Lung (tissue), 12 donors: ENCODE data around the gene CSNK1G3. TPM values are rescaled to one million over a fixed set of nuclear protein-coding genes. Genes with fewer than 3 reads are reported as not detected.
A peak's percentile ranks its signal among the peaks of the same experiment; 100 is the strongest.

Source experiments
- ATAC-seq: fragments of 200-7000 bp; cut with Tn5 transposase; one replicate; pipeline ENCODE4 v1.9.1; 2020; ENCODE audit warnings: moderate number of reproducible peaks; ENCODE audit not compliant: insufficient read depth, low FRiP score
- DNase-seq, 3 donors: peaks; one replicate each; pipeline ENCODE4 v3.0.0-alpha.2; 2013 to 2017
- H3K27ac ChIP-seq, 2 donors: one replicate each; pipeline ENCODE4 v1.5.1; 2013; ENCODE audit warnings: mild to moderate bottlenecking in 2 of 2, moderate library complexity in 2 of 2, control low read depth in 1 of 2, inconsistent platforms in 1 of 2, low read depth in 1 of 2, low read length in 1 of 2
- H3K27me3 ChIP-seq, 3 donors: one replicate each; pipeline ENCODE4 v1.5.1; 2013; ENCODE audit warnings: low read length in 2 of 3; ENCODE audit not compliant: control insufficient read depth in 3 of 3, insufficient read depth in 3 of 3
- H3K36me3 ChIP-seq, 4 donors: one replicate each; pipeline ENCODE4 v1.5.1; 2013; ENCODE audit warnings: low read length in 4 of 4, mild to moderate bottlenecking in 1 of 4, moderate library complexity in 1 of 4; ENCODE audit not compliant: control insufficient read depth in 4 of 4, insufficient read depth in 4 of 4
- H3K4me1 ChIP-seq, 5 donors: one replicate each; pipeline ENCODE4 v1.5.1; 2013; ENCODE audit warnings: low read length in 5 of 5, mild to moderate bottlenecking in 2 of 5, moderate library complexity in 1 of 5; ENCODE audit not compliant: control insufficient read depth in 5 of 5, insufficient read depth in 5 of 5
- H3K4me3 ChIP-seq: one replicate; pipeline ENCODE4 v1.5.1; 2013; ENCODE audit warnings: mild to moderate bottlenecking, control low read depth, moderate library complexity
- H3K9ac ChIP-seq, 2 donors: one replicate each; pipeline ENCODE4 v1.5.1; 2013; ENCODE audit warnings: low read length in 2 of 2, control low read depth in 1 of 2; ENCODE audit not compliant: insufficient read depth in 1 of 2
- H3K9me3 ChIP-seq, 4 donors: one replicate each; pipeline ENCODE4 v1.5.1; 2013; ENCODE audit warnings: low read length in 3 of 4, mild to moderate bottlenecking in 1 of 4, moderate library complexity in 1 of 4; ENCODE audit not compliant: control insufficient read depth in 4 of 4, insufficient read depth in 3 of 4
- CTCF ChIP-seq: IDR thresholded peaks from 2 replicates; pipeline ENCODE4 v1.5.1; 2012; ENCODE audit warnings: mild to moderate bottlenecking; ENCODE audit errors: control extremely low read depth, extremely low read depth
- WGBS, 2 donors: extraction: QIAGEN DNeasy Blood & Tissue Kit; methylation state at CpG; one replicate each; pipeline ENCODE4 v1.1.7; 2013; 5-methylcytosine and 5-hydroxymethylcytosine counted together
- polyA plus RNA-seq, 2 donors: library from polyadenylated mRNA; stranded (reverse); fragments of 200-250 nt; gene quantifications; one replicate each; pipeline ENCODE4 v1.2.1, GENCODE V29; 2013
- total RNA-seq, 2 donors: library from RNA; depleted of rRNA in 1 of 2; stranded (reverse); fragments of >200 nt in 1 of 2; gene quantifications; one replicate each; pipeline ENCODE4 v1.2.1, GENCODE V29; 2014 to 2021
- donor health status: control.
- donor health status: control.
- donor health status: Bipolar disorder and iron deficiency.
- donor health status: healthy.
- donor health status: DM: yes; HTN: yes; CAD: no.

Gene CSNK1G3
- total and polyA plus RNA-seq, 4 donors, result 8.3 to 106 (median 21.0) TPM

GRCh38 chr5:123659495-123659894, 147.5 kb downstream of the CSNK1G3 start:
- WGBS, 2 donors, result 45 to 47% methylated on average over 2 of the region's 2 CpGs
- ATAC-seq, result no peak
- DNase-seq, result peak in 2 of 3 donors; percentile 1 to 13
- H3K27me3 ChIP-seq, result no peaks in the 10 kb centered on the region
- no peaks in the 10 kb centered on the region for H3K36me3 ChIP-seq
- no peak overlapping the region for H3K27ac ChIP-seq
- no peaks in the 10 kb centered on the region for H3K9me3 ChIP-seq
- no peak overlapping the region for H3K9ac ChIP-seq
- H3K4me3 ChIP-seq, result no peak overlapping the region
- H3K4me1 ChIP-seq, result no peaks in the 10 kb centered on the region
- no peak for TF ChIP-seq CTCF

GRCh38 chr5:123664961-123665360, 153.0 kb downstream of the CSNK1G3 start:
- no peak for DNase-seq
- H3K36me3 ChIP-seq, result no peaks in the 10 kb centered on the region
- 96 to 100% methylated on average over 1 of the region's 1 CpG for WGBS, 2 donors
- ATAC-seq, result no peak
- peaks cover 0 to 5% (median under 1%) of the 10 kb centered on the region in 4 donors for H3K9me3 ChIP-seq
- TF ChIP-seq CTCF, result no peak
- no peaks in the 10 kb centered on the region for H3K27me3 ChIP-seq
- H3K9ac ChIP-seq, result no peak overlapping the region
- no peak overlapping the region for H3K27ac ChIP-seq
- no peaks in the 10 kb centered on the region for H3K4me1 ChIP-seq
- H3K4me3 ChIP-seq, result no peak overlapping the region

GRCh38 chr5:123665822-123666371, 153.9 kb downstream of the CSNK1G3 start:
- 70 to 90% methylated on average over 2 of the region's 2 CpGs for whole genome bisulfite sequencing, 2 donors
- H3K4me1 ChIP-seq, result no peaks in the 10 kb centered on the region
- no peaks in the 10 kb centered on the region for H3K36me3 ChIP-seq
- no peak for TF ChIP-seq CTCF
- H3K9me3 ChIP-seq, result peaks cover 0 to 5% (median under 1%) of the 10 kb centered on the region in 4 donors
- ATAC-seq (no peak), DNase-seq (no peak)
- no peak overlapping the region for H3K27ac ChIP-seq
- no peak overlapping the region for H3K9ac ChIP-seq
- no peaks in the 10 kb centered on the region for H3K27me3 ChIP-seq
- no peak overlapping the region for H3K4me3 ChIP-seq

Other genes with a start within 250 kb of the CSNK1G3 start
- 10 to 100 TPM; 20.0 to 29.6 TPM for gene CEP120, start 88.8 kb upstream of the CSNK1G3 start, total RNA-seq
- 1 to 10 TPM; 5.0 to 5.2 TPM for gene CEP120, start 88.8 kb upstream of the CSNK1G3 start, polyA plus RNA-seq